ENCODE data around the gene DGUOK.

DNA sequence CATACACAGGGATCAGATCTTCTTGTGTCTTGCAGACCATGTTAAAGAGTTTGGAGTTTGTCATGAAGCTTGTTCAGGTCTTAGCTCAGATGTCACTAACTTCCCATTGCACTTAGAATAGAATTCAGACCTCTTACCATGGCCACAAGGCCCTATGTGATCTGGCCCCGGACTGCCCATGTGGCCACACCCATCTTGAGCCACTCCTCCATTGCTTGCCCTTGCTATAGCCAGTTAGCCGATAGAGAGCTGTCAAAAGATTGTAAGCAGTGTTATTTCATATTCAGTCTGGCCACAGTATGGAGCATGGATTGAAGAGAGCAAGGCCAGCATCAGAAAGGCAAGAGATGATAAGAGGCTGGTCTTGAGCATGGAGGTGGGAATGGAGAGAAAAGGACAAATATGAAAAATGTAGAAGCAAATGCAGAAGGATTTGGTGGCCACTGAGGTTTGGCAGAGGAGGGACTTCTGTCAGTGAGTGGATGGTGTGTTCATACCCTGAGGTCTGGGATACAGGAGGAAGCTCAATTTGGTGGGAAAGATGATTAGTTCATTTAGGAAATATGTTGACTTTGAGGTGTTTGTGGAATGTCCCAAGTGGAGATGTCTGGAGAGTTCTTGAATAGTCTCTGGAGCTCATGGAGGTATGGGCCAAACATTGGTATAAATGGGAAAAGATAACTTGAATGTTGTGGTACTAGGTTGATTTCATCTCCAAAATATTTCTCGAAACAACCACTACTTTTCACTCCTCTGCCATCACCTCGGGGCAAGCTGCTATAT lies 10.6 kb downstream of the DGUOK start:
- TF ChIP-seq, protein P1, sequence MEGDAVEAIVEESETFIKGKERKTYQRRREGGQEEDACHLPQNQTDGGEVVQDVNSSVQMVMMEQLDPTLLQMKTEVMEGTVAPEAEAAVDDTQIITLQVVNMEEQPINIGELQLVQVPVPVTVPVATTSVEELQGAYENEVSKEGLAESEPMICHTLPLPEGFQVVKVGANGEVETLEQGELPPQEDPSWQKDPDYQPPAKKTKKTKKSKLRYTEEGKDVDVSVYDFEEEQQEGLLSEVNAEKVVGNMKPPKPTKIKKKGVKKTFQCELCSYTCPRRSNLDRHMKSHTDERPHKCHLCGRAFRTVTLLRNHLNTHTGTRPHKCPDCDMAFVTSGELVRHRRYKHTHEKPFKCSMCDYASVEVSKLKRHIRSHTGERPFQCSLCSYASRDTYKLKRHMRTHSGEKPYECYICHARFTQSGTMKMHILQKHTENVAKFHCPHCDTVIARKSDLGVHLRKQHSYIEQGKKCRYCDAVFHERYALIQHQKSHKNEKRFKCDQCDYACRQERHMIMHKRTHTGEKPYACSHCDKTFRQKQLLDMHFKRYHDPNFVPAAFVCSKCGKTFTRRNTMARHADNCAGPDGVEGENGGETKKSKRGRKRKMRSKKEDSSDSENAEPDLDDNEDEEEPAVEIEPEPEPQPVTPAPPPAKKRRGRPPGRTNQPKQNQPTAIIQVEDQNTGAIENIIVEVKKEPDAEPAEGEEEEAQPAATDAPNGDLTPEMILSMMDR (IDR thresholded peaks at IDR 0.05 in 2 of 3, conservative IDR thresholded peaks at IDR 0.05 in 1 of 3; ENCODE audit: control insufficient read depth in 2 of 3, extremely low read depth in 1 of 3, insufficient read depth in 1 of 3, low read depth in 3 of 3, low read length in 3 of 3), result no peak
- TF ChIP-seq EZH2 (IDR thresholded peaks at IDR 0.05; ENCODE audit: borderline replicate concordance, control insufficient read depth, low read depth, low read length) (no peak), SPI1 (IDR thresholded peaks at IDR 0.05; ENCODE audit: borderline replicate concordance, insufficient read depth, low read depth, low read length) (no peak), JUND (IDR thresholded peaks at IDR 0.05; ENCODE audit: low read depth, low read length) (no peak), GABPA (IDR thresholded peaks at IDR 0.05; ENCODE audit: low read depth) (no peak), SUPT20H (IDR thresholded peaks at IDR 0.05; ENCODE audit: borderline replicate concordance, control insufficient read depth, low read depth, low read length) (no peak), MYC (IDR thresholded peaks at IDR 0.05; ENCODE audit: insufficient read depth, insufficient read length, insufficient replicate concordance, low read length, severe bottlenecking) (no peak), POLR2A (IDR thresholded peaks at IDR 0.05; ENCODE audit: low read depth, low read length) (no peak), BHLHE40 (IDR thresholded peaks at IDR 0.05; ENCODE audit: borderline replicate concordance in 1 of 2, low read depth in 2 of 2, low read length in 1 of 2) (no peak), SMC3 (IDR thresholded peaks at IDR 0.05; ENCODE audit: borderline replicate concordance, low read length) (no peak), EP300 (IDR thresholded peaks at IDR 0.05; ENCODE audit: borderline replicate concordance in 1 of 2, control insufficient read depth in 1 of 2, low read depth in 2 of 2, low read length in 2 of 2) (no peak)
- TF ChIP-seq, protein P2, sequence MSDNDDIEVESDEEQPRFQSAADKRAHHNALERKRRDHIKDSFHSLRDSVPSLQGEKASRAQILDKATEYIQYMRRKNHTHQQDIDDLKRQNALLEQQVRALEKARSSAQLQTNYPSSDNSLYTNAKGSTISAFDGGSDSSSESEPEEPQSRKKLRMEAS (IDR thresholded peaks at IDR 0.05; ENCODE audit: low read depth, low read length), result no peak
- TF ChIP-seq, protein P3, sequence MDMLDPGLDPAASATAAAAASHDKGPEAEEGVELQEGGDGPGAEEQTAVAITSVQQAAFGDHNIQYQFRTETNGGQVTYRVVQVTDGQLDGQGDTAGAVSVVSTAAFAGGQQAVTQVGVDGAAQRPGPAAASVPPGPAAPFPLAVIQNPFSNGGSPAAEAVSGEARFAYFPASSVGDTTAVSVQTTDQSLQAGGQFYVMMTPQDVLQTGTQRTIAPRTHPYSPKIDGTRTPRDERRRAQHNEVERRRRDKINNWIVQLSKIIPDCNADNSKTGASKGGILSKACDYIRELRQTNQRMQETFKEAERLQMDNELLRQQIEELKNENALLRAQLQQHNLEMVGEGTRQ (IDR thresholded peaks at IDR 0.05; ENCODE audit: borderline replicate concordance, low read depth, low read length), result no peak
- TF ChIP-seq, protein P4, sequence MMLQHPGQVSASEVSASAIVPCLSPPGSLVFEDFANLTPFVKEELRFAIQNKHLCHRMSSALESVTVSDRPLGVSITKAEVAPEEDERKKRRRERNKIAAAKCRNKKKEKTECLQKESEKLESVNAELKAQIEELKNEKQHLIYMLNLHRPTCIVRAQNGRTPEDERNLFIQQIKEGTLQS (IDR thresholded peaks at IDR 0.05; ENCODE audit: borderline replicate concordance, extremely low read depth, low read depth, low read length), result no peak

All from GM12878 (cell line).